ENCODE measurements around the gene TRO. TPM values are rescaled to one million over a fixed set of nuclear protein-coding genes. Genes with fewer than 3 reads are reported as not detected.

The TRO gene
- total RNA-seq, 1 experiment from 2014 or later = 24.3 TPM

DNA sequence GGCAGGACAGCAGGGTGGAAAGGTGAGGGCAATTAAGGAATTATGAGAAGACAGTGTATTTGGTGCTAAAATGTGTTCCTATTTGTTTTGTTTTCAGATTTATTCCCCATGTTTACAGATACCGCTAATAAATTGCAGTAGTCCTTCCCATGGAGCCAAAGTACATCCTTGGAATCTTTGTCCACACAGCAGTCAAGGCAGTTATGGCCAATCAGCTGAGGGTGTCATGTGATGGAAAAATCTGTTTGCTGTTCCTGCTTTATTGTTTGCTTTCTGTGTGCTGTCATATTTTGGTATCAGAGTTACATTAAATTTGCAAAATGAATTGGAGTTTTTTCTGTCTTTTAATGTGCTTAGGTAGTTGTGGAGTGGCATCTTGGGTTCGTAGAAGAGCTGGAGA is 10.5 kb downstream of the TRO start:
- POLR2A ChIA-PET (ENCODE audit: low non-redundant PET) = no interaction called here
- no peaks in the 10 kb centered on the region for H3K9me3 ChIP-seq (ENCODE audit: low read depth, low read length, poor library complexity, severe bottlenecking)

DNA sequence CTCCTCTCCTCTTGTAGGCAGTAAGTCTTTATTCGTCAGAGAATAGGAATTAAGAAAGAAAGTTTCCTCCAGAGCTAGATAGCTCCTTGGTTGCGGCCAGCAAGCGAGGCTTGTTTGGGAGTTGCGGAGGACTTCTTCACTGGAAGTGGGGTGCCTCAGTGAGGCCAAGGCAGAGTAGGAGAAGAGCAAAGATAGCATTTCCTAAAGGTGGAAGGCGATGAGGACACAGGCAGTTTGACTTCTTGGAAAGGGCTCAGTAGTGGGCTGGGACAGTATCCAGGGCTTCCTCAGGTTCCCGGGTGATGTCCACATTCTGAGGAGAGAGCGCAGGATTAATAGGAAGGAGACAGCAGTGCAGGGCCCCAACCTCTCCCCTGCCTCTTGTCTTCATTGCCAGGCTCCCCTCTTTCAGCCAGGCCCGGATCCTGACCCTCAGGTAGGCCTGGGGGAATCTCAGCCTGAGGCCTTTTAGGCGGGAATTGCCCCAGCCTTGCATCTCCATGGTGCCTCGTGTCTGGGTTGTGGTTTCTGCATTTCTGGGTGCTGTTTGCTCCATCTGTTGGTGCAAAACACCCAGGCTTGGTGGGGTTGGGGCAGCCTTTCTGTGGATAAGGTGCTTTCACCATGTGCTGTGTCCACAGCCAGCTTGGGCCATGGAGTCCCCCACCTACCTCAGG is 12.7 kb downstream of the TRO start:
- Histone ChIP-seq H3K27me3 (replicated peaks; ENCODE audit: insufficient read depth, low read depth, low read length, poor library complexity) (no peaks in the 10 kb centered on the region), H3K36me3 (ENCODE audit: insufficient read depth, low read length, poor library complexity, severe bottlenecking) (no peaks in the 10 kb centered on the region), H3K27ac (ENCODE audit: low read depth, low read length, poor library complexity, severe bottlenecking) (no peak overlapping the region), H3K9me3 (ENCODE audit: low read depth, low read length, poor library complexity, severe bottlenecking) (no peaks in the 10 kb centered on the region), H3K4me1 (ENCODE audit: insufficient read depth, low read length, poor library complexity, severe bottlenecking) (no peaks in the 10 kb centered on the region), H3K4me3 (ENCODE audit: low read depth, low read length, poor library complexity, severe bottlenecking) (no peak overlapping the region)
- no peak for DNase-seq (ENCODE audit: low spot score)
- ChIA-PET POLR2A (ENCODE audit: low non-redundant PET) (no interaction called here), CTCF (no interaction called here)
- intact Hi-C loops (cut with micrococcal nuclease; ENCODE audit: unreplicated experiment) = no loop called here
- no peak for TF ChIP-seq CTCF (conservative IDR thresholded peaks at IDR 0.05; ENCODE audit: low read depth, low read length)
- TF ChIP-seq EZH2 (IDR thresholded peaks at IDR 0.05; ENCODE audit: borderline replicate concordance, low read depth, low read length, poor library complexity, severe bottlenecking) = no peak
- no TSS peak for BruUV-seq (replicated peaks)

More for the DNA sequence above, 10.5 kb downstream of the TRO start:
- DNase-seq (ENCODE audit: low spot score) = no peak
- H3K4me1 ChIP-seq (ENCODE audit: insufficient read depth, low read length, poor library complexity, severe bottlenecking) = no peaks in the 10 kb centered on the region
- no peaks in the 10 kb centered on the region for H3K36me3 ChIP-seq (ENCODE audit: insufficient read depth, low read length, poor library complexity, severe bottlenecking)
- no peak overlapping the region for H3K4me3 ChIP-seq (ENCODE audit: low read depth, low read length, poor library complexity, severe bottlenecking)
- H3K27ac ChIP-seq (ENCODE audit: low read depth, low read length, poor library complexity, severe bottlenecking) = no peak overlapping the region
- intact Hi-C loops (cut with micrococcal nuclease; ENCODE audit: unreplicated experiment) = no loop called here
- TF ChIP-seq CTCF (conservative IDR thresholded peaks at IDR 0.05; ENCODE audit: low read depth, low read length) (no peak), EZH2 (IDR thresholded peaks at IDR 0.05; ENCODE audit: borderline replicate concordance, low read depth, low read length, poor library complexity, severe bottlenecking) (no peak)
- CTCF ChIA-PET = no interaction called here
- no peaks in the 10 kb centered on the region for H3K27me3 ChIP-seq (replicated peaks; ENCODE audit: insufficient read depth, low read depth, low read length, poor library complexity)
- BruUV-seq (replicated peaks) = no TSS peak

DNA sequence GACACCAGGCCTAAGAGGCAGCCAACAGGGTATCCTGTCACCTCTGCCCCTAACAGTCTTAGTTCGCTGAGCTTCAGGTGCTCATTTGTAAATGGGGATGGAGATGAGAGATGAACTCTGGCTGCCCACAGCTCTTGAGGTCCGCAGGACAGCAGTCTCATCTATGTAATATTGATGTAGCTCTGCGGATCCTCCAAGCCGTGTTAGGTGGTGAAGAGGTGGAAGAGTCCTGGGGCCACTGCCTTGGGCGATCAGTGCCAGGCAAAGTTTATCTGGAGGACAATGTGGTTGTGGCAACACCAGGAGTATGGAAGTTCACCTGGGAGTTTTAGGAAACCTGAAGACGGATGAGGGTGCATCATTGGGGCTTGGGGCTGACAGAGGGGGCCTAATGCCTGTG is 13.4 kb downstream of the TRO start:
- POLR2A ChIA-PET (ENCODE audit: low non-redundant PET) = no interaction called here
- CTCF ChIA-PET = no interaction called here
- BruUV-seq (replicated peaks) = no TSS peak
- H3K4me3 ChIP-seq (ENCODE audit: low read depth, low read length, poor library complexity, severe bottlenecking) = no peak overlapping the region
- no peaks in the 10 kb centered on the region for H3K36me3 ChIP-seq (ENCODE audit: insufficient read depth, low read length, poor library complexity, severe bottlenecking)
- intact Hi-C loops (cut with micrococcal nuclease; ENCODE audit: unreplicated experiment) = no loop called here
- H3K27ac ChIP-seq (ENCODE audit: low read depth, low read length, poor library complexity, severe bottlenecking) = no peak overlapping the region
- H3K4me1 ChIP-seq (ENCODE audit: insufficient read depth, low read length, poor library complexity, severe bottlenecking) = no peaks in the 10 kb centered on the region
- H3K27me3 ChIP-seq (replicated peaks; ENCODE audit: insufficient read depth, low read depth, low read length, poor library complexity) = no peaks in the 10 kb centered on the region
- H3K9me3 ChIP-seq (ENCODE audit: low read depth, low read length, poor library complexity, severe bottlenecking) = no peaks in the 10 kb centered on the region
- DNase-seq (ENCODE audit: low spot score) = no peak
- TF ChIP-seq EZH2 (IDR thresholded peaks at IDR 0.05; ENCODE audit: borderline replicate concordance, low read depth, low read length, poor library complexity, severe bottlenecking) (no peak), CTCF (conservative IDR thresholded peaks at IDR 0.05; ENCODE audit: low read depth, low read length) (no peak)
